ENCODE results near the gene ADRA2C.

DNA sequence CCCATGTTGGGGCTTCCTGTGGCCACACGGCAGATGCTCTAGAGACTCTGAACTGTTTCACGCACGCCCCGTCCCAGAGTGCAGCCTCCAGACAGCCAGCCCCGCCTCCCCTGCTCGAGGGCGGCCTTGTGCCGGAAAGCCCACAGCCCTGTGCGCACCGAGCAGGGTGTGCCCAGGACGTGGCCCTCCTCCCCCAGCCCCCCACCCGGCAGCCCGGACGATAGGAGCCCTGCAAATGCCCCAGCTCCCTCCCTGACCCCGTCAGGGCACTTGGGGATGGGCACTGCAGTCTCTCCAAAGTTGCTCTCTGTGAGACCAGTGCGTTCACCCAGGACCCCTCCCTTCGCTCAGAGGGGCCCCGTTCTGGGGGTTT, 37.3 kb downstream of the ADRA2C start:
- TF ChIP-seq POLR2AphosphoS5 (IDR thresholded peaks at IDR 0.05) (no peak), EP300 (IDR thresholded peaks at IDR 0.05; ENCODE audit: low read depth) (no peak), POLR2A (IDR thresholded peaks at IDR 0.05) (no peak)
- TF ChIP-seq, protein P1, sequence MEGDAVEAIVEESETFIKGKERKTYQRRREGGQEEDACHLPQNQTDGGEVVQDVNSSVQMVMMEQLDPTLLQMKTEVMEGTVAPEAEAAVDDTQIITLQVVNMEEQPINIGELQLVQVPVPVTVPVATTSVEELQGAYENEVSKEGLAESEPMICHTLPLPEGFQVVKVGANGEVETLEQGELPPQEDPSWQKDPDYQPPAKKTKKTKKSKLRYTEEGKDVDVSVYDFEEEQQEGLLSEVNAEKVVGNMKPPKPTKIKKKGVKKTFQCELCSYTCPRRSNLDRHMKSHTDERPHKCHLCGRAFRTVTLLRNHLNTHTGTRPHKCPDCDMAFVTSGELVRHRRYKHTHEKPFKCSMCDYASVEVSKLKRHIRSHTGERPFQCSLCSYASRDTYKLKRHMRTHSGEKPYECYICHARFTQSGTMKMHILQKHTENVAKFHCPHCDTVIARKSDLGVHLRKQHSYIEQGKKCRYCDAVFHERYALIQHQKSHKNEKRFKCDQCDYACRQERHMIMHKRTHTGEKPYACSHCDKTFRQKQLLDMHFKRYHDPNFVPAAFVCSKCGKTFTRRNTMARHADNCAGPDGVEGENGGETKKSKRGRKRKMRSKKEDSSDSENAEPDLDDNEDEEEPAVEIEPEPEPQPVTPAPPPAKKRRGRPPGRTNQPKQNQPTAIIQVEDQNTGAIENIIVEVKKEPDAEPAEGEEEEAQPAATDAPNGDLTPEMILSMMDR (IDR thresholded peaks at IDR 0.05): no peak
